HepG2 (cell line): Measurements from ENCODE around the gene UBE2I. TPM values are rescaled to one million over a fixed set of nuclear protein-coding genes. Genes with fewer than 3 reads are reported as not detected.
A peak's percentile ranks its signal among the peaks of the same experiment; 100 is the strongest.

Experiments
- ATAC-seq: fragments of 200-7000 bp; cut with Tn5 transposase; 3 replicates; pipeline ENCODE4 v1.9.1; 2020; ENCODE audit warnings: mild to moderate bottlenecking, moderate library complexity
- BruUV-seq: library from RNA; stranded (reverse); fragments of 400-500 nt; replicated peaks from 2 replicates; lab custom pipeline; 2021; lab: Mats Ljungman, UMichigan
- CTCF ChIA-PET: fragments of 300-600 bp; formaldehyde crosslinking; extraction: SDS; loops from one replicate; lab custom pipeline; 2021; ENCODE audit warnings: low total read pairs, inconsistent platforms, low intra/inter-chr PET ratio; lab: Yijun Ruan, JAX
- POLR2A ChIA-PET: fragments of 350-600 bp; sonication (Branson Sonifier 250); formaldehyde crosslinking; loops from one replicate; lab custom pipeline; 2020; ENCODE audit warnings: antibody characterized with exemption, inconsistent platforms; lab: Yijun Ruan, JAX
- DNase-seq: peaks from one replicate; pipeline ENCODE4 v3.0.0-alpha.2; 2015; ENCODE audit warnings: low spot score
- FAIRE-seq: peaks from 3 replicates; lab custom pipeline; 2011; peaks lifted over from hg19 to GRCh38; lab: Jason Lieb, UNC
- H2AFZ ChIP-seq: one replicate; pipeline ENCODE4 v1.6.1; 2011; ENCODE audit warnings: low read length, inconsistent platforms
- H3K27ac ChIP-seq: fragments of 300-600 bp; 3 replicates; pipeline ENCODE4 v1.8.0; 2011; ENCODE audit warnings: mixed run types, mild to moderate bottlenecking, mixed read lengths, low read length, inconsistent platforms; ENCODE audit not compliant: insufficient read depth; ENCODE audit errors: extremely low read length
- H3K27me3 ChIP-seq, 2 experiments: fragments of 200-600 bp in 1 of 2; 2 replicates in 1 of 2; 3 replicates in 1 of 2; pipeline versions ENCODE4 v1.6.0 to v1.8.0; 2011; ENCODE audit warnings: low read length in 2 of 2, mild to moderate bottlenecking in 2 of 2, moderate library complexity in 2 of 2, inconsistent platforms in 1 of 2; ENCODE audit not compliant: insufficient read depth in 2 of 2, control insufficient read depth in 1 of 2
- H3K36me3 ChIP-seq, 2 experiments: fragments of 200-600 bp in 1 of 2; replicated peaks in 1 of 2; 2 replicates in 1 of 2; 3 replicates in 1 of 2; pipeline versions ENCODE4 v1.5.1 to v1.8.0; 2011; ENCODE audit warnings: low read length in 2 of 2, inconsistent platforms in 1 of 2; ENCODE audit not compliant: insufficient read depth in 2 of 2, control insufficient read depth in 1 of 2
- H3K4me1 ChIP-seq: 2 replicates; pipeline ENCODE4 v1.5.1; 2012; ENCODE audit warnings: low read length, inconsistent platforms; ENCODE audit not compliant: insufficient read depth
- H3K4me2 ChIP-seq: 2 replicates; pipeline ENCODE4 v1.6.0; 2011; ENCODE audit warnings: low read depth, low read length, inconsistent platforms
- H3K4me3 ChIP-seq, 3 experiments: fragments of 200-600 bp in 1 of 3; sonication (generic), shearing (Covaris generic) in 1 of 3; replicated peaks in 1 of 3; 2 replicates each; pipeline ENCODE4 v1.5.1; 2011 to 2016; ENCODE audit warnings: low read length in 3 of 3, inconsistent platforms in 2 of 3, low read depth in 2 of 3, mild to moderate bottlenecking in 2 of 3, control low read depth in 1 of 3, mixed read lengths in 1 of 3; ENCODE audit not compliant: insufficient read depth in 1 of 3
- H3K79me2 ChIP-seq: one replicate; pipeline ENCODE4 v1.6.1; 2011; ENCODE audit warnings: low read length, inconsistent platforms; ENCODE audit not compliant: insufficient read depth
- H3K9ac ChIP-seq: 2 replicates; pipeline ENCODE4 v1.6.0; 2011; ENCODE audit warnings: mild to moderate bottlenecking, low read depth, low read length, inconsistent platforms; ENCODE audit not compliant: insufficient read depth
- H3K9me3 ChIP-seq: 2 replicates; pipeline ENCODE4 v1.5.1; 2012; ENCODE audit warnings: mild to moderate bottlenecking, low read length
- H4K20me1 ChIP-seq: 2 replicates; pipeline ENCODE4 v1.6.0; 2011; ENCODE audit warnings: inconsistent platforms, mild to moderate bottlenecking, low read length, moderate library complexity; ENCODE audit not compliant: insufficient read depth
- AHR ChIP-seq: IDR thresholded peaks from 2 replicates; pipeline ENCODE4 v1.6.1; 2018; ENCODE audit warnings: missing genetic modification reagents, missing compliant biosample characterization
- BHLHE40 ChIP-seq: IDR thresholded peaks from 2 replicates; pipeline ENCODE4 v1.6.1; 2011; ENCODE audit warnings: low read length, improper control_type of control experiment
- CC2D1A ChIP-seq: sonication (generic); formaldehyde crosslinking; IDR thresholded peaks from 2 replicates; pipeline ENCODE4 v1.8.1; 2023; ENCODE audit warnings: mild to moderate bottlenecking, missing genetic modification reagents
- CERS6 ChIP-seq: sonication (generic); formaldehyde crosslinking; IDR thresholded peaks from 2 replicates; pipeline ENCODE4 v1.5.0; 2020; ENCODE audit warnings: missing genetic modification reagents
- CREB1 ChIP-seq, 2 experiments: fragments of 450-650 bp in 1 of 2; IDR thresholded peaks; 2 replicates each; pipeline ENCODE4 v1.6.1; 2016 to 2017; ENCODE audit warnings: control low read depth in 1 of 2, mild to moderate bottlenecking in 1 of 2, missing compliant biosample characterization in 1 of 2, missing genetic modification characterization in 1 of 2
- KDM4B ChIP-seq: sonication (generic); formaldehyde crosslinking; IDR thresholded peaks from 2 replicates; pipeline ENCODE4 v1.4.0; 2020; ENCODE audit warnings: missing genetic modification reagents
- MED1 ChIP-seq: sonication (generic); formaldehyde crosslinking; IDR thresholded peaks from 2 replicates; pipeline ENCODE4 v1.4.0; 2020; ENCODE audit warnings: missing genetic modification reagents
- MEIS1 ChIP-seq: sonication (generic); formaldehyde crosslinking; IDR thresholded peaks from 2 replicates; pipeline ENCODE4 v1.9.0; 2021; ENCODE audit warnings: mild to moderate bottlenecking, missing genetic modification reagents, moderate library complexity, borderline replicate concordance
- MTA1 ChIP-seq: sonication (generic); formaldehyde crosslinking; IDR thresholded peaks from 2 replicates; pipeline ENCODE4 v1.4.0; 2020; ENCODE audit warnings: missing genetic modification reagents, mild to moderate bottlenecking, borderline replicate concordance
- NR2F6 ChIP-seq, 2 experiments: IDR thresholded peaks; 2 replicates each; pipeline ENCODE4 v1.6.1; 2016; ENCODE audit warnings: antibody characterized with exemption in 1 of 2, mild to moderate bottlenecking in 1 of 2
- PHF5A ChIP-seq: IDR thresholded peaks from one replicate; pipeline ENCODE4 v1.6.1; 2018; ENCODE audit warnings: low read depth, missing genetic modification reagents; ENCODE audit not compliant: unreplicated experiment
- SIX1 ChIP-seq: sonication (generic); formaldehyde crosslinking; IDR thresholded peaks from 2 replicates; pipeline ENCODE4 v1.4.0; 2020; ENCODE audit warnings: missing genetic modification reagents, borderline replicate concordance
- SIX4 ChIP-seq: sonication (generic); formaldehyde crosslinking; IDR thresholded peaks from 2 replicates; pipeline ENCODE4 v1.4.0; 2020; ENCODE audit warnings: missing genetic modification reagents
- SMAD9 ChIP-seq: sonication (generic); formaldehyde crosslinking; IDR thresholded peaks from 2 replicates; pipeline ENCODE4 v1.5.1; 2020; ENCODE audit warnings: mild to moderate bottlenecking, missing genetic modification reagents
- SSRP1 ChIP-seq: IDR thresholded peaks from 2 replicates; pipeline ENCODE4 v1.6.1; 2016; ENCODE audit warnings: control low read depth
- THAP11 ChIP-seq: IDR thresholded peaks from 2 replicates; pipeline ENCODE4 v1.6.1; 2016; ENCODE audit warnings: missing biosample characterization, missing genetic modification reagents
- ZKSCAN8 ChIP-seq: IDR thresholded peaks from 2 replicates; pipeline ENCODE4 v1.6.1; 2016; ENCODE audit warnings: borderline replicate concordance, missing genetic modification reagents, missing compliant biosample characterization
- ZNF556 ChIP-seq: sonication (generic); formaldehyde crosslinking; IDR thresholded peaks from 2 replicates; pipeline ENCODE4 v1.4.0; 2020; ENCODE audit warnings: mild to moderate bottlenecking, missing genetic modification reagents, borderline replicate concordance
- ZNF574 ChIP-seq: sonication (generic); formaldehyde crosslinking; IDR thresholded peaks from 2 replicates; pipeline ENCODE4 v1.4.0; 2020; ENCODE audit warnings: missing genetic modification reagents
- ZNF576 ChIP-seq: sonication (generic); formaldehyde crosslinking; IDR thresholded peaks from 2 replicates; pipeline ENCODE4 v1.4.0; 2020; ENCODE audit warnings: mild to moderate bottlenecking, missing genetic modification reagents
- ZNF777 ChIP-seq: sonication (generic); formaldehyde crosslinking; IDR thresholded peaks from 2 replicates; pipeline ENCODE4 v1.4.0; 2020; ENCODE audit warnings: missing genetic modification reagents
- ZSCAN31 ChIP-seq: sonication (generic); formaldehyde crosslinking; IDR thresholded peaks from 2 replicates; pipeline ENCODE4 v1.5.0; 2020; ENCODE audit warnings: low read depth, mild to moderate bottlenecking, missing genetic modification reagents
- WGBS: methylation state at CpG from one replicate; pipeline ENCODE4 v1.1.6; 2017; ENCODE audit warnings: low lambda C conversion rate; 5-methylcytosine and 5-hydroxymethylcytosine counted together
- in situ Hi-C: cut with HindIII; loops from 2 replicates; pipeline ENCODE4 v1.10.0; 2017; ENCODE audit warnings: low pct_unique_long_range_greater_than_20kb; ENCODE audit not compliant: extremely low pct_ligation_motif_present
- intact Hi-C: fragments of 100-400 bp; cut with micrococcal nuclease; formaldehyde crosslinking; loops from one replicate; pipeline ENCODE4 v1.10.0; 2022; ENCODE audit not compliant: unreplicated experiment
- polyA plus RNA-seq, 8 experiments: library from polyadenylated mRNA; depleted of rRNA in 3 of 8; stranded (reverse) in 7 of 8; unstranded in 1 of 8; fragments of >200 nt; fragmentation: Illumina TruSeq in 4 of 8; extraction: Trizol in 4 of 8; gene quantifications; 2 replicates each; pipeline versions ENCODE4 v1.2.1 to v1.2.3, GENCODE V29; 2011 to 2016; ENCODE audit warnings: low read depth in 4 of 8, missing spikeins in 1 of 8, mixed read lengths in 1 of 8; ENCODE audit not compliant: insufficient read depth in 1 of 8
- total RNA-seq, 5 experiments: library from RNA; depleted of rRNA; stranded (reverse); fragments of >200 nt; fragmentation: Illumina TruSeq; extraction: Trizol; gene quantifications; 2 replicates each; pipeline ENCODE4 v1.2.3, GENCODE V29; 2016; ENCODE audit warnings: low read depth in 1 of 5

The UBE2I gene
- total and polyA plus RNA-seq, 2 of the 13 experiments (the other 11 are each of a cell fraction or from before 2014, with no cell fraction given), result 75.8 to 98.9 TPM

- TSS peak; percentile 94 for BruUV-seq
- Histone ChIP-seq H2AFZ (no peak overlapping the region), H3K36me3 (no peaks in the 10 kb centered on the region), H3K4me3 (peak overlapping the region; percentile 44 to 74 (median 49); a peak in 5 of 6 replicates), H3K27me3 (no peaks in the 10 kb centered on the region), H3K9me3 (no peaks in the 10 kb centered on the region), H3K4me1 (peaks cover 76% of the 10 kb centered on the region), H3K79me2 (no peaks in the 10 kb centered on the region), H3K4me2 (peak overlapping the region; percentile 94), H3K27ac (peak overlapping the region; percentile 44), H3K9ac (peak overlapping the region; percentile 81), H4K20me1 (no peaks in the 10 kb centered on the region)
- peak; percentile 43 for FAIRE-seq
- ChIA-PET CTCF (no interaction called here), POLR2A (no interaction called here)
- ATAC-seq, result peak; percentile 55
- DNase-seq, result peak; percentile 67
- intact Hi-C loops, result no loop called here
- in situ Hi-C loops, result no loop called here
- 4% methylated on average over 15 of the region's 31 CpGs for WGBS
- no peak for TF ChIP-seq SSRP1
- no peak for TF ChIP-seq ZSCAN31
- peak; percentile 94; the same call in 1 of the 2 replicates for TF ChIP-seq SIX1 (CRISPR knock-in tag)
- TF ChIP-seq MED1 (CRISPR knock-in tag), result peak; percentile 36; the same call in 1 of the 2 replicates
- TF ChIP-seq AHR (CRISPR knock-in tag), result no peak
- peak; percentile 97 for TF ChIP-seq SIX4 (CRISPR knock-in tag)
- 0 out of 2 replicates have a peak, but pooled peaks have one; percentile 22 for TF ChIP-seq CREB1 (IDR thresholded peaks at IDR 0.05)
- peak; percentile 68 for TF ChIP-seq CREB1 (CRISPR knock-in tag; IDR thresholded peaks at IDR 0.05)
- no peak for TF ChIP-seq CC2D1A (CRISPR knock-in tag)
- TF ChIP-seq PHF5A (CRISPR knock-in tag), result peak; percentile 27
- no peak for TF ChIP-seq KDM4B (CRISPR knock-in tag)
- TF ChIP-seq SMAD9 (CRISPR knock-in tag), result no peak
- TF ChIP-seq ZNF777 (CRISPR knock-in tag), result peak; percentile 83
- no peak for TF ChIP-seq ZNF556 (CRISPR knock-in tag)
- TF ChIP-seq MEIS1 (CRISPR knock-in tag), result no peak
- peak; percentile 42; the same call in 1 of the 2 replicates for TF ChIP-seq THAP11 (CRISPR knock-in tag)
- TF ChIP-seq BHLHE40, result no peak; the same call in 1 of the 2 replicates
- no peak for TF ChIP-seq CERS6
- no peak for TF ChIP-seq ZKSCAN8
- TF ChIP-seq ZNF574 (CRISPR knock-in tag), result no peak
- no peak for TF ChIP-seq NR2F6 (IDR thresholded peaks at IDR 0.05)
- peak; percentile 54; the same call in 1 of the 2 replicates for TF ChIP-seq NR2F6 (CRISPR knock-in tag; IDR thresholded peaks at IDR 0.05)
- TF ChIP-seq ZNF576 (CRISPR knock-in tag), result no peak
- peak; percentile 80; the same call in 1 of the 2 replicates for TF ChIP-seq MTA1 (CRISPR knock-in tag)
Measured at GRCh38 chr16:1299012-1299867, 10.2 kb upstream of the UBE2I start.
